ENCODE results near the gene SLC3A2.

SLC3A2 gene

GRCh38 chr11:62881579-62882430 lies 1.1 kb downstream of the SLC3A2 start:
- DNase-seq (ENCODE audit: low read depth), result peak; percentile 80

GRCh38 chr11:62882431-62882749 lies 1.7 kb downstream of the SLC3A2 start:
- no peak for DNase-seq (ENCODE audit: low read depth)

- no peak for DNase-seq (ENCODE audit: low read depth)
Observed at GRCh38 chr11:62882788-62883501, 2.2 kb downstream of the SLC3A2 start.

- DNase-seq (ENCODE audit: low read depth), result no peak
Observed at GRCh38 chr11:62883673-62884072, 3.0 kb downstream of the SLC3A2 start.

- no peak for DNase-seq (ENCODE audit: low read depth)
Observed at GRCh38 chr11:62885137-62885750, 4.5 kb downstream of the SLC3A2 start.

- no peak for DNase-seq (ENCODE audit: low read depth)
Observed at GRCh38 chr11:62888406-62888805, 7.7 kb downstream of the SLC3A2 start.

GRCh38 chr11:62889126-62889483 lies 8.4 kb downstream of the SLC3A2 start:
- DNase-seq (ENCODE audit: low read depth), result no peak

GRCh38 chr11:62889484-62890437 lies 9.1 kb downstream of the SLC3A2 start:
- DNase-seq (ENCODE audit: low read depth), result no peak

GRCh38 chr11:62892077-62892922 lies 11.6 kb downstream of the SLC3A2 start:
- DNase-seq (ENCODE audit: low read depth), result no peak

- no peak for DNase-seq (ENCODE audit: low read depth)
Observed at GRCh38 chr11:62895501-62895900, 14.8 kb downstream of the SLC3A2 start.

GRCh38 chr11:62896049-62896448 lies 15.4 kb downstream of the SLC3A2 start:
- no peak for DNase-seq (ENCODE audit: low read depth)

GRCh38 chr11:62897311-62897710 lies 16.6 kb downstream of the SLC3A2 start:
- no peak for DNase-seq (ENCODE audit: low read depth)

GRCh38 chr11:62898027-62898426 lies 17.3 kb downstream of the SLC3A2 start:
- no peak for DNase-seq (ENCODE audit: low read depth)

- no peak for DNase-seq (ENCODE audit: low read depth)
Observed at GRCh38 chr11:62902932-62903331, 22.2 kb downstream of the SLC3A2 start.

GRCh38 chr11:62905296-62905695 lies 24.6 kb downstream of the SLC3A2 start:
- no peak for DNase-seq (ENCODE audit: low read depth)

GRCh38 chr11:62905927-62906531 lies 25.3 kb downstream of the SLC3A2 start:
- peak; percentile 31 for DNase-seq (ENCODE audit: low read depth)

- no peak for DNase-seq (ENCODE audit: low read depth)
Observed at GRCh38 chr11:62908468-62909072, 27.9 kb downstream of the SLC3A2 start.

- DNase-seq (ENCODE audit: low read depth), result peak; percentile 18
Observed at GRCh38 chr11:62909107-62909894, 28.6 kb downstream of the SLC3A2 start.

- DNase-seq (ENCODE audit: low read depth), result no peak
Observed at GRCh38 chr11:62910141-62910882, 29.6 kb downstream of the SLC3A2 start.
